Measurements from ENCODE around the gene POPDC3. TPM values are rescaled to one million over a fixed set of nuclear protein-coding genes. Genes with fewer than 3 reads are reported as not detected.

POPDC3 gene
- total and polyA plus RNA-seq, 7 donors: 80.1 to 271 (median 124) TPM

DNA sequence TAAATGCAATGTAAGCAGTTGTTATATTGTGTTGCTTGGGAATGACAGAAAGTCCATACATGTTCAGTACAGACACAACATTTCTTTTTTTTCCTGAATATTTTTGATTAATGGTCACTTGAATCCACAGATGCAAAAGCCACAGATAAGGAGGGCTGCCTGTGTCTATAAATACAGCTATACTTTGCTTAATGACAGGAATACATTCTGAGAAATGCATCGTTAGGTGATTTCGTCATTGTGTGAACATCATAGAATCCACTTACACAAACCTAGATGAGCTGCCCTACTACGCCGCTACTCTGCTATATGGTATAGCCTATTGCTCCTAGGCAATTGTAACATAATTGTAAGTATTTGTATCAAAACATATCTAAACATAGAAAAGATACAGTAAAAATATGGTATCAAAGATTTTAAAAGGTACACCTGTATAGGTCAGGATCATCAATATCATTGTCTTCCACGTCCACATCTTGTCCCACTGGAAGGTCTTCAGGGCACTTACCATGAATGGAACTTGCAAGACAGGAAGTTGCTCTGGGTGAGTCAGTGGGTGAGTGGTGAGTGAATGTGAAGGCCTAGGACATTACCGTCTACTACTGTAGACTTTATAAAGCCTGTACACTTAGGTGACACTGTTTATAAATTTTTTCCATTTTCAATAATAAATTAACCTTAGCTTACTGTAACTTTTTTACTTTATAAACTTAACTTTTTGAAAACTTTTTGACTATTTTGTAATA lies 27.9 kb upstream of the POPDC3 start:
- Histone ChIP-seq H3K9me3 (no peaks in the 10 kb centered on the region), H3K27ac (no peak overlapping the region), H3K36me3 (ENCODE audit: insufficient read depth in 1 of 2, low read depth in 1 of 2) (no peaks in the 10 kb centered on the region), H3K27me3 (ENCODE audit: insufficient read depth in 3 of 3, low read length in 2 of 3) (no peaks in the 10 kb centered on the region), H3K4me1 (peaks cover 18% of the 10 kb centered on the region), H3K4me3 (no peak overlapping the region)
- TF ChIP-seq, protein P1, sequence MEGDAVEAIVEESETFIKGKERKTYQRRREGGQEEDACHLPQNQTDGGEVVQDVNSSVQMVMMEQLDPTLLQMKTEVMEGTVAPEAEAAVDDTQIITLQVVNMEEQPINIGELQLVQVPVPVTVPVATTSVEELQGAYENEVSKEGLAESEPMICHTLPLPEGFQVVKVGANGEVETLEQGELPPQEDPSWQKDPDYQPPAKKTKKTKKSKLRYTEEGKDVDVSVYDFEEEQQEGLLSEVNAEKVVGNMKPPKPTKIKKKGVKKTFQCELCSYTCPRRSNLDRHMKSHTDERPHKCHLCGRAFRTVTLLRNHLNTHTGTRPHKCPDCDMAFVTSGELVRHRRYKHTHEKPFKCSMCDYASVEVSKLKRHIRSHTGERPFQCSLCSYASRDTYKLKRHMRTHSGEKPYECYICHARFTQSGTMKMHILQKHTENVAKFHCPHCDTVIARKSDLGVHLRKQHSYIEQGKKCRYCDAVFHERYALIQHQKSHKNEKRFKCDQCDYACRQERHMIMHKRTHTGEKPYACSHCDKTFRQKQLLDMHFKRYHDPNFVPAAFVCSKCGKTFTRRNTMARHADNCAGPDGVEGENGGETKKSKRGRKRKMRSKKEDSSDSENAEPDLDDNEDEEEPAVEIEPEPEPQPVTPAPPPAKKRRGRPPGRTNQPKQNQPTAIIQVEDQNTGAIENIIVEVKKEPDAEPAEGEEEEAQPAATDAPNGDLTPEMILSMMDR (IDR thresholded peaks at IDR 0.05): no peak
- DNase-seq: no peak
- ATAC-seq: no peak
- WGBS, 3 donors: 91 to 97% (median 96%) methylated on average over 6 of the region's 6 CpGs
- intact Hi-C loops (cut with DNase I): no loop called here

DNA sequence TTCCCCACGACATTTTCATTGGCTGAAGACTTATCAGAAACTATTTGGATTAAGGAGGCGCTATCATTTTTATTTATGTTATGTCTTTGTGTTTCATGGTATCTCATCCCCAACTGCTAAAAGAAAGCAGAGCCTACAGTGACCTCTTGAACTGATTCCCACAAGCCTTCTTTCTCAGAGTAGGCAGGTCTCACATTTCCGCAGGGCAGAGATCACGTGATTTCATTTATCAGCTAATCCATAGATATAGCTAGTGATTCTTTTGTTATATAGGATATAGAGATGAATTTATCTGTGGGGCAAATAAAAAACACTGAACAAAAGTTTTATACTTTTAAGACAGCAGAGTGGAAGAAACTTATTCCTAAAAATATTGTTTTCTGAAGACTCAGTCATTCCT lies 25.0 kb upstream of the POPDC3 start:
- DNase-seq (no peak), ATAC-seq (no peak)
- H3K4me3 ChIP-seq: no peak overlapping the region
- WGBS, 3 donors: 59 to 89% (median 69%) methylated on average over 4 of the region's 4 CpGs
- no peaks in the 10 kb centered on the region for H3K4me1 ChIP-seq
- TF ChIP-seq, protein P1 (IDR thresholded peaks at IDR 0.05): no peak
- peaks cover 0 to 1% (median 0%) of the 10 kb centered on the region in 3 donors for H3K27me3 ChIP-seq (ENCODE audit: insufficient read depth in 3 of 3, low read length in 2 of 3)
- intact Hi-C loops (cut with DNase I): no loop called here
- H3K9me3 ChIP-seq: no peaks in the 10 kb centered on the region
- no peaks in the 10 kb centered on the region for H3K36me3 ChIP-seq (ENCODE audit: insufficient read depth in 1 of 2, low read depth in 1 of 2)
- H3K27ac ChIP-seq: no peak overlapping the region

DNA sequence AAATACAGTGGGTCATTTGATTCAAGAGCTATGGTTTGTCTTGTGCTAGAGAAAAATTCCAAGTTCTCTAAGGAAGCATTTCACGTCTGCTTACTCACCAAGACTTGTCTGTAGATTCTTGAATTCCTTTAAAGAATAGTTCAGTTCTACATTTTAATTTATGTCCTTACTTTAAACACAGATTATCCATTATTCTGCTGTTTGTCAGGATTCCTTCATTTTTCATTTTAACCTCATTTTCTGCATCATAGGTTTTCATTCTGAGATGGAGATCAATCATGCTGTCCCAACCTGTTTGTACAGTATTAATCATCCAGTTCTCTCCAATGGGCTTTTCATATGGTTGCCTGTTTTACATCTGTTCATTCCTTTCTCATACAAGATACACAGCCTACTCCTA lies 24.5 kb upstream of the POPDC3 start:
- Histone ChIP-seq H3K27me3 (ENCODE audit: insufficient read depth in 3 of 3, low read length in 2 of 3) (peaks cover 0 to 1% (median 0%) of the 10 kb centered on the region in 3 donors), H3K9me3 (no peaks in the 10 kb centered on the region), H3K36me3 (ENCODE audit: insufficient read depth in 1 of 2, low read depth in 1 of 2) (no peaks in the 10 kb centered on the region), H3K4me3 (no peak overlapping the region), H3K27ac (no peak overlapping the region), H3K4me1 (no peaks in the 10 kb centered on the region)
- WGBS, 3 donors: 79 to 89% (median 80%) methylated on average over 1 of the region's 1 CpG
- intact Hi-C loops (cut with DNase I): no loop called here
- ATAC-seq (no peak), DNase-seq (no peak)
- TF ChIP-seq, protein P1 (IDR thresholded peaks at IDR 0.05): no peak

DNA sequence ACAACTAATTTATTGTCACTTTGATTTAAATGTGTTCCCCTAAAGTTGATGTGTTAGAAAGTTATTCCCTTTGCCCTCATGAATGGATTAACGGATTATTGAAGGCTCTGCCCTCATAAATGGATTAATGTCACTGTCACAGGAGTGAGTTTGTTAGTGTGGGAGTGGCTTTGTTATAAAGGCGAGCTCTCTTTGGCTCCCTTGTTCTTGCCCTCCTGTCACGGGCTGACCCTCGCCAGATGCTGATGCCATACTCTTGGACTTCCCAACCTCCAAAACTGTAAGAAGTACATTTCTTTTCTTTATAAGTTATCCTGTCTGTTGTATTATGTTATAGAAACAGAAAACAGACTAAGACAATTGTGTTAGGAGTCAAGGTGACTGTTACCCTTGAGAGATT lies 22.7 kb upstream of the POPDC3 start:
- TF ChIP-seq, protein P1 (IDR thresholded peaks at IDR 0.05): no peak
- Histone ChIP-seq H3K27me3 (ENCODE audit: insufficient read depth in 3 of 3, low read length in 2 of 3) (peaks cover 0 to 1% (median 0%) of the 10 kb centered on the region in 3 donors), H3K4me3 (no peak overlapping the region), H3K27ac (no peak overlapping the region), H3K9me3 (no peaks in the 10 kb centered on the region), H3K4me1 (no peaks in the 10 kb centered on the region), H3K36me3 (ENCODE audit: insufficient read depth in 1 of 2, low read depth in 1 of 2) (no peaks in the 10 kb centered on the region)
- DNase-seq (no peak), ATAC-seq (no peak)
- intact Hi-C loops (cut with DNase I): no loop called here
- 79 to 87% (median 85%) methylated on average over 4 of the region's 4 CpGs for WGBS, 3 donors

All from psoas muscle (tissue), 8 donors.